Peyer's patch (tissue), 4 donors: ENCODE data around the gene ZNF26. TPM values are rescaled to one million over a fixed set of nuclear protein-coding genes. Genes with fewer than 3 reads are reported as not detected.

Source experiments
- DNase-seq, 3 donors: peaks; one replicate each; pipeline ENCODE4 v3.0.0-alpha.2; 2017 to 2019
- H3K27ac ChIP-seq, 4 donors: fragments of 200-600 bp; sonication (generic); one replicate each; pipeline ENCODE4 v1.5.1; 2016 to 2019
- H3K27me3 ChIP-seq, 2 donors: fragments of 200-600 bp; sonication (generic); one replicate each; pipeline ENCODE4 v1.5.1; 2019
- H3K36me3 ChIP-seq, 3 donors: fragments of 200-600 bp; sonication (generic); one replicate each; pipeline ENCODE4 v1.5.1; 2016 to 2019
- H3K4me1 ChIP-seq, 4 donors: fragments of 200-600 bp; sonication (generic); one replicate each; pipeline ENCODE4 v1.5.1; 2016 to 2019
- H3K4me3 ChIP-seq, 4 donors: fragments of 200-600 bp; sonication (generic); 1 replicate in 3 of 4; 2 replicates in 1 of 4; pipeline ENCODE4 v1.5.1; 2016 to 2019; ENCODE audit warnings: mild to moderate bottlenecking in 1 of 4
- H3K9me3 ChIP-seq, 4 donors: fragments of 200-600 bp; sonication (generic); one replicate each; pipeline ENCODE4 v1.5.1; 2016 to 2019; ENCODE audit warnings: mild to moderate bottlenecking in 1 of 4
- CTCF ChIP-seq, 6 experiments: fragments of 450-650 bp in 4 of 6; fragments of 200-600 bp in 2 of 6; sonication (generic) in 1 of 6; IDR thresholded peaks; one replicate each; pipeline ENCODE4 v1.5.1; 2017 to 2019; ENCODE audit warnings: antibody characterized with exemption in 6 of 6, mild to moderate bottlenecking in 3 of 6, moderate library complexity in 1 of 6
- POLR2A ChIP-seq, 2 donors: fragments of 450-650 bp; IDR thresholded peaks; one replicate each; pipeline ENCODE4 v1.5.1; 2017; ENCODE audit warnings: antibody characterized with exemption in 2 of 2, mild to moderate bottlenecking in 2 of 2, moderate library complexity in 2 of 2
- small RNA-seq, 2 donors: library from RNA; depleted of rRNA; stranded (forward); fragments of <200 nt; gene quantifications; one replicate each; pipeline ENCODE3, GENCODE V24; 2016
- total RNA-seq, 4 donors: library from RNA; depleted of rRNA; stranded (reverse); fragments of >200 nt; gene quantifications; one replicate each; pipeline ENCODE4 v1.1.0, GENCODE V29; 2016

ZNF26 gene
- total RNA-seq, 4 donors from 2014 or later = 15.9 to 24.8 (median 18.7) TPM

- Histone ChIP-seq H3K27ac (no peak overlapping the region), H3K36me3 (no peaks in the 10 kb centered on the region), H3K4me3 (no peak overlapping the region), H3K9me3 (peaks cover 0 to 98% (median 44%) of the 10 kb centered on the region in 4 donors), H3K27me3 (no peaks in the 10 kb centered on the region), H3K4me1 (no peaks in the 10 kb centered on the region)
- TF ChIP-seq CTCF (IDR thresholded peaks at IDR 0.05) (no peak), POLR2A (IDR thresholded peaks at IDR 0.05) (no peak)
- no peak for DNase-seq
Measured at GRCh38 chr12:133063556-133063955, 77.4 kb downstream of the ZNF26 start.

GRCh38 chr12:133073836-133074235 is 87.7 kb downstream of the ZNF26 start:
- Histone ChIP-seq H3K4me1 (no peaks in the 10 kb centered on the region), H3K27ac (no peak overlapping the region), H3K4me3 (no peak overlapping the region), H3K27me3 (no peaks in the 10 kb centered on the region), H3K36me3 (no peaks in the 10 kb centered on the region), H3K9me3 (peaks cover 0 to 89% (median 35%) of the 10 kb centered on the region in 4 donors)
- TF ChIP-seq POLR2A (IDR thresholded peaks at IDR 0.05) (no peak), CTCF (IDR thresholded peaks at IDR 0.05) (no peak)
- DNase-seq = no peak

Small RNAs within 50 kb of the gene (small RNA-seq; reads per million reads assigned to genes)
- 0 reads per million in 2 donors for gene RNU4ATAC12P

Other genes starting within 250 kb of the ZNF26 start
- 100 to 1,000 TPM in 3 of 4 donors, 10 to 100 TPM in 1; 69.0 to 286 (median 133) TPM for gene ANKLE2, start 224.5 kb upstream of the ZNF26 start, total RNA-seq
- 10 to 100 TPM; 47.8 to 90.8 (median 76.6) TPM for gene GOLGA3, start 157.5 kb upstream of the ZNF26 start, total RNA-seq
- gene CHFR, start 98.8 kb upstream of the ZNF26 start, total RNA-seq = 100 to 1,000 TPM in 1 of 4 donors, 10 to 100 TPM in 3; 80.6 to 125 (median 94.7) TPM
- 10 to 100 TPM in 2 of 4 donors, 1 to 10 TPM in 2; 6.3 to 19.0 (median 12.5) TPM for gene ZNF605, start 30.1 kb upstream of the ZNF26 start, total RNA-seq
- gene ZNF84, start 51.1 kb downstream of the ZNF26 start, total RNA-seq = 10 to 100 TPM; 14.5 to 39.6 (median 27.9) TPM
- gene ZNF140, start 94.6 kb downstream of the ZNF26 start, total RNA-seq = 10 to 100 TPM; 13.0 to 22.3 (median 15.6) TPM
- gene ZNF891, start 143.9 kb downstream of the ZNF26 start, total RNA-seq = 1 to 10 TPM; 2.3 to 5.0 (median 3.5) TPM
- 10 to 100 TPM in 2 of 4 donors, 1 to 10 TPM in 2; 5.8 to 28.1 (median 11.0) TPM for gene ZNF10, start 144.3 kb downstream of the ZNF26 start, total RNA-seq
- gene ZNF268, start 195.1 kb downstream of the ZNF26 start, total RNA-seq = 10 to 100 TPM in 3 of 4 donors, 1 to 10 TPM in 1; 10.0 to 24.3 (median 14.9) TPM
- gene ANHX, start 249.5 kb downstream of the ZNF26 start, total RNA-seq = not detected